Spleen (tissue), 7 donors: ENCODE measurements around the gene FXR1.

Experiments
- POLR2A ChIP-seq, 3 donors: fragments of 450-650 bp; IDR thresholded peaks; one replicate each; pipeline ENCODE4 v1.5.1; 2017; ENCODE audit warnings: antibody characterized with exemption in 3 of 3, mild to moderate bottlenecking in 1 of 3
- POLR2AphosphoS5 ChIP-seq, 3 donors: sonication (generic); formaldehyde crosslinking; IDR thresholded peaks; one replicate each; pipeline ENCODE4 v1.5.1; 2017; ENCODE audit warnings: antibody characterized with exemption in 3 of 3
- TF ChIP-seq, protein P1 (sequence below), 11 experiments: fragments of 200-600 bp in 7 of 11; fragments of 450-650 bp in 4 of 11; sonication (generic) in 4 of 11; IDR thresholded peaks in 8 of 11; conservative IDR thresholded peaks in 3 of 11; 1 replicate in 7 of 11; 2 replicates in 4 of 11; pipeline versions ENCODE4 v1.4.0 to v1.8.0; 2016 to 2021; ENCODE audit warnings: antibody characterized with exemption in 11 of 11, inconsistent platforms in 4 of 11, mild to moderate bottlenecking in 1 of 11
- donor health status: DM: no; HTN: no; CAD: no; lungs with moderate emphysema.
- donor health status: DM: no; HTN: no; CAD: no.
- donor health status: DM: no; HTN: no; CAD: no.

- TF ChIP-seq, protein P1, sequence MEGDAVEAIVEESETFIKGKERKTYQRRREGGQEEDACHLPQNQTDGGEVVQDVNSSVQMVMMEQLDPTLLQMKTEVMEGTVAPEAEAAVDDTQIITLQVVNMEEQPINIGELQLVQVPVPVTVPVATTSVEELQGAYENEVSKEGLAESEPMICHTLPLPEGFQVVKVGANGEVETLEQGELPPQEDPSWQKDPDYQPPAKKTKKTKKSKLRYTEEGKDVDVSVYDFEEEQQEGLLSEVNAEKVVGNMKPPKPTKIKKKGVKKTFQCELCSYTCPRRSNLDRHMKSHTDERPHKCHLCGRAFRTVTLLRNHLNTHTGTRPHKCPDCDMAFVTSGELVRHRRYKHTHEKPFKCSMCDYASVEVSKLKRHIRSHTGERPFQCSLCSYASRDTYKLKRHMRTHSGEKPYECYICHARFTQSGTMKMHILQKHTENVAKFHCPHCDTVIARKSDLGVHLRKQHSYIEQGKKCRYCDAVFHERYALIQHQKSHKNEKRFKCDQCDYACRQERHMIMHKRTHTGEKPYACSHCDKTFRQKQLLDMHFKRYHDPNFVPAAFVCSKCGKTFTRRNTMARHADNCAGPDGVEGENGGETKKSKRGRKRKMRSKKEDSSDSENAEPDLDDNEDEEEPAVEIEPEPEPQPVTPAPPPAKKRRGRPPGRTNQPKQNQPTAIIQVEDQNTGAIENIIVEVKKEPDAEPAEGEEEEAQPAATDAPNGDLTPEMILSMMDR (IDR thresholded peaks at IDR 0.05 in 8 of 11, conservative IDR thresholded peaks at IDR 0.05 in 3 of 11) = no peak
- no peak for TF ChIP-seq POLR2A (IDR thresholded peaks at IDR 0.05)
- TF ChIP-seq POLR2AphosphoS5 (IDR thresholded peaks at IDR 0.05) = no peak
These were observed 14.1 kb downstream of the FXR1 start for GRCh38 chr3:180926526-180926925.
